GM10248 (cell line): Measurements from ENCODE around the gene SMURF1.
"Not testable (repeated sequence)": the region's sequence is repeated elsewhere in the genome, so short reads cannot be mapped to it uniquely, and the experiment has no call there.

Source experiments
- CTCF ChIA-PET: fragments of 300-600 bp; sonication (Branson Sonifier 250); formaldehyde crosslinking; extraction: SDS; loops from one replicate; lab custom pipeline; 2021; ENCODE audit warnings: antibody characterized with exemption; lab: Yijun Ruan, JAX
- POLR2A ChIA-PET: fragments of 350-650 bp; sonication (Branson Sonifier 250); formaldehyde crosslinking; extraction: SDS; loops from one replicate; lab custom pipeline; 2020; ENCODE audit warnings: antibody characterized with exemption; lab: Yijun Ruan, JAX
- DNase-seq: peaks from one replicate; pipeline ENCODE4 v3.0.0; 2012; ENCODE audit errors: extremely low spot score
- CTCF ChIP-seq: IDR thresholded peaks from 2 replicates; pipeline ENCODE4 v1.5.1; 2012; ENCODE audit warnings: mild to moderate bottlenecking, low read depth; ENCODE audit errors: extremely low read depth, missing control alignments, control extremely low read depth

The SMURF1 gene

DNA sequence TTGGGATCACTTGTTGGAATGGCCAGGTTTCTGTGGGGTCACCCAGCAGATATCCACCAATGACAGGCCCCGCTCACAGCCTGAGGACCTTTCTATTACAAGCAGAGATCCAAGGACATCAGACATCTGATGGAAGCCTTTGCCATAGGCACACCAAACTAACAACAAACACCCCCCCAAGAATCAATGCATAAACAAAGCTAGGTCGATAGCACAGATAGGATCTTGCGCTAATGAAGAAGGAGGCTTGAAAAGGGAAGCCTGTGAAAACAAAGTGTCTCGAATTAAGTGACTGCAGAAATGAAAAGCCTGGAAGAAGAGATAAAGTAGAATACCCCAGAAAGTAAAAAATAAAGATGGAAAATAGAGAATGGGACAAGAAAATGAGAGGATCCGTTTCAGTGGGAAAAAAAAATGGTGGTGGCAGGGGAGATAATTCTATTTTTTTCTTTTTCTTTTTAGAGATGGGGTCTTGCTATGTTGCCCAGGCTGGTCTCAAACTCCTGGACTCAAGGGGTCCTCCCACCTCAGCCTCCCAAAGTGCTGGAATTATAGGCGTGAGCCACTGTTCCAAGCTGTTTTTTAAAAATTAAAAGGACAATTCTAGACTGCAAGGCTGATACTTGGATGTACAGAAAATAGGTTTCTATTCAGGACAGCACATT lies 26.3 kb upstream of the SMURF1 start:
- TF ChIP-seq CTCF: no peak
- DNase-seq: no peak
- POLR2A ChIA-PET: no interaction called here
- CTCF ChIA-PET: no interaction called here

DNA sequence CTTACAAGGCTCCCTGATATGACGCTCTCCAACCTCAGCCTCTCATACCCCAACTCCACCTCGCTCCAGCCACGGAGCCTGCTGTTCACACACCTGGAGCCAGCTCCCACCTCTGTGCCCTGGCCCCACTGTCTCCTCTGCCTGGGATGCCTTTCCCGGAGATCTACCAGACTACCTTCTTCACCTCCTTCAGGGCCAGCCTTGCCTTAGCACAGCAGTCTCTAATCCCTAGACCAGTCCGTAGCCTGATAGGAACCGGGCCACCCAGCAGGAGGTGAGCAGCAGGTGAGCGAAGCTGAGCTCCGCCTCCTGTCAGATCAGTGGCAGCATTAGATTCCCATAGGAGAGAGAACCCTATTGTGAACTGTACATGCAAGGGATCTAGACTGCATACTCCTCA lies 23.2 kb upstream of the SMURF1 start:
- TF ChIP-seq CTCF: no peak
- ChIA-PET POLR2A (interaction anchor here (0.6 kb wide), 1 partner anchor 20 kb away, joined by 7 read pairs; no protein-coding TSS in a partner anchor), CTCF (no interaction called here)
- DNase-seq: no peak

- POLR2A ChIA-PET: no interaction called here
- CTCF ChIA-PET: no interaction called here
- DNase-seq: no peak
- no peak for TF ChIP-seq CTCF
Observed at GRCh38 chr7:99165816-99166215, 21.9 kb upstream of the SMURF1 start.

DNA sequence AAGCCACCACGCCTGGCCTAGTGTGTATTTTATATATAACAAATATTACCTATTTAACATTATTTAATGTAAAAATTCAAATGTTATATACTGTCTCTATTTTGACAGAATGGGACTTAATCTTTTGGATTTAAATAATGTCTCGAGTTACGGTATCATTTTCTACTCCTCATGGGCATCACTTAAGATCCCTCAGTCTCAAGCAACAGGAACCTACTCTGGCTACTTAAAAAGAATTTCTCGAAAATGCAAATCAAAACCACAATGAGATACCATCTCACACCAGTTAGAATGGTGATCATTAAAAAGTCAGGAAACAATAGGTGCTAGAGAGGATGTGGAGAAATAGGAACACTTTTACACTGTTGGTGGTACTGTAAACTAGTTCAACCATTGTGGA lies 19.8 kb upstream of the SMURF1 start:
- DNase-seq, CTCF ChIA-PET, POLR2A ChIA-PET: not testable (repeated sequence)

GRCh38 chr7:99156649-99157048 lies 12.7 kb upstream of the SMURF1 start:
- POLR2A ChIA-PET: no interaction called here
- no peak for DNase-seq
- CTCF ChIA-PET: no interaction called here
- TF ChIP-seq CTCF: no peak

DNA sequence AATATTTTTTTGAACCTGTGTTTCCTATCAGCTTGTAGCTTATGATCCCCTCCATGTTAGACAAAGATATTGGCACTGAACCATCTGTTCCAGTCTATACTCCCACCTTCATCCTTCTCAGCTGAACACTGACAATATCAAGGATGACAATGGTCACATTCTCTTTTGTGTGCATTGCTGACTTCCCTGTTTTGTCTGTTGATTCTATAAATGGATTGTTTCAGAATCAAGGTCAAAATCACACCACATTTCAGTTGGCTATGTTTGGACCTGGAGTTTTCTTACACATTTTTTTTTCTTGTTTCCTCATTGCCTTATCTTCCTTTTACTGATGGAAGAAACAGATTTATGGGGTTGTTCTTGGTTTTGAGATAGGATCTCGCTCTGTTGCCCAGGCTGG lies 11.3 kb upstream of the SMURF1 start:
- ChIA-PET POLR2A (no interaction called here), CTCF (no interaction called here)
- DNase-seq: no peak
- TF ChIP-seq CTCF: no peak

- TF ChIP-seq CTCF: no peak
- no peak for DNase-seq
- ChIA-PET POLR2A (interaction anchor here (0.6 kb wide), 1 partner anchor 20 kb away, joined by 7 read pairs; no protein-coding TSS in a partner anchor), CTCF (interaction anchor here (1.5 kb wide), 1 partner anchor 9 kb away, joined by 5 read pairs; no protein-coding TSS in a partner anchor)
Observed at GRCh38 chr7:99146979-99147378, 3.1 kb upstream of the SMURF1 start.
